Vagina (tissue), 2 donors: ENCODE results near the gene OSGIN1.

Experiments used
- CTCF ChIP-seq, 3 experiments: fragments of 450-650 bp in 2 of 3; fragments of 200-600 bp in 1 of 3; sonication (generic) in 1 of 3; IDR thresholded peaks; one replicate each; pipeline ENCODE4 v1.5.1; 2017 to 2019; ENCODE audit warnings: antibody characterized with exemption in 3 of 3, mild to moderate bottlenecking in 2 of 3, moderate library complexity in 2 of 3
- POLR2AphosphoS5 ChIP-seq, 2 donors: sonication (generic); formaldehyde crosslinking; IDR thresholded peaks; one replicate each; pipeline ENCODE4 v1.9.0; 2017; ENCODE audit warnings: antibody characterized with exemption in 2 of 2, mild to moderate bottlenecking in 2 of 2, low read depth in 1 of 2; ENCODE audit not compliant: insufficient read depth in 1 of 2

GRCh38 chr16:83973581-83974385 lies 20.7 kb downstream of the OSGIN1 start:
- TF ChIP-seq CTCF (IDR thresholded peaks at IDR 0.05) = no peak
- TF ChIP-seq POLR2AphosphoS5 (IDR thresholded peaks at IDR 0.05; ENCODE audit: insufficient read depth in 1 of 2, low read depth in 1 of 2) = no peak
